ENCODE results near the gene CACNA1C.

CACNA1C gene

GRCh38 chr12:2258025-2258424, 205.2 kb downstream of the CACNA1C start:
- no peak for DNase-seq (ENCODE audit: low spot score)

- DNase-seq (ENCODE audit: low spot score), result no peak
These were observed 206.6 kb downstream of the CACNA1C start for GRCh38 chr12:2259369-2259768.

GRCh38 chr12:2260441-2260840, 207.7 kb downstream of the CACNA1C start:
- no peak for DNase-seq (ENCODE audit: low spot score)

GRCh38 chr12:2261708-2262107, 208.9 kb downstream of the CACNA1C start:
- no peak for DNase-seq (ENCODE audit: low spot score)

- DNase-seq (ENCODE audit: low spot score), result no peak
These were observed 209.7 kb downstream of the CACNA1C start for GRCh38 chr12:2262449-2262848.

GRCh38 chr12:2263901-2264300, 211.1 kb downstream of the CACNA1C start:
- DNase-seq (ENCODE audit: low spot score), result no peak

- no peak for DNase-seq (ENCODE audit: low spot score)
These were observed 212.0 kb downstream of the CACNA1C start for GRCh38 chr12:2264651-2265232.

- DNase-seq (ENCODE audit: low spot score), result no peak
These were observed 212.8 kb downstream of the CACNA1C start for GRCh38 chr12:2265461-2266167.

- no peak for DNase-seq (ENCODE audit: low spot score)
These were observed 214.2 kb downstream of the CACNA1C start for GRCh38 chr12:2266666-2267620.

- DNase-seq (ENCODE audit: low spot score), result no peak
These were observed 215.1 kb downstream of the CACNA1C start for GRCh38 chr12:2267703-2268470.

- DNase-seq (ENCODE audit: low spot score), result no peak
These were observed 215.9 kb downstream of the CACNA1C start for GRCh38 chr12:2268471-2269286.

GRCh38 chr12:2270846-2271245, 218.1 kb downstream of the CACNA1C start:
- no peak for DNase-seq (ENCODE audit: low spot score)

GRCh38 chr12:2271961-2272360, 219.2 kb downstream of the CACNA1C start:
- no peak for DNase-seq (ENCODE audit: low spot score)

- DNase-seq (ENCODE audit: low spot score), result no peak
These were observed 220.5 kb downstream of the CACNA1C start for GRCh38 chr12:2273288-2273687.

- no peak for DNase-seq (ENCODE audit: low spot score)
These were observed 221.0 kb downstream of the CACNA1C start for GRCh38 chr12:2273751-2274150.

GRCh38 chr12:2274733-2275132, 221.9 kb downstream of the CACNA1C start:
- DNase-seq (ENCODE audit: low spot score), result no peak

GRCh38 chr12:2276288-2277033, 223.7 kb downstream of the CACNA1C start:
- DNase-seq (ENCODE audit: low spot score), result no peak

GRCh38 chr12:2277492-2278155, 224.8 kb downstream of the CACNA1C start:
- no peak for DNase-seq (ENCODE audit: low spot score)

- DNase-seq (ENCODE audit: low spot score), result no peak
These were observed 228.7 kb downstream of the CACNA1C start for GRCh38 chr12:2281446-2281845.

GRCh38 chr12:2282318-2282717, 229.5 kb downstream of the CACNA1C start:
- DNase-seq (ENCODE audit: low spot score), result no peak

All from ecto neural progenitor cell (in vitro differentiated cells).